NT2/D1 (cell line): ENCODE results near the gene SLIT1.

Experiments used
- SUZ12 ChIP-seq: IDR thresholded peaks from 2 replicates; pipeline ENCODE4 v1.6.1; 2011; ENCODE audit not compliant: insufficient read length, insufficient read depth; ENCODE audit errors: extremely low read depth
- YY1 ChIP-seq: IDR thresholded peaks from 2 replicates; pipeline ENCODE4 v1.6.1; 2011; ENCODE audit not compliant: insufficient read length, insufficient read depth
- ZNF274 ChIP-seq: IDR thresholded peaks from 2 replicates; pipeline ENCODE4 v1.6.1; 2011; ENCODE audit warnings: mild to moderate bottlenecking, low read depth, low read length

GRCh38 chr10:96971324-96971723 lies 214.4 kb downstream of the SLIT1 start:
- TF ChIP-seq ZNF274 (no peak), YY1 (no peak), SUZ12 (no peak)
